ENCODE measurements around the gene ARHGAP12.
A peak's percentile ranks its signal among the peaks of the same experiment; 100 is the strongest.

ARHGAP12 gene

GRCh38 chr10:31949266-31949665 is 20.6 kb upstream of the ARHGAP12 start:
- no peak for DNase-seq (ENCODE audit: low read depth in 3 of 3)

GRCh38 chr10:31948021-31948420 is 19.4 kb upstream of the ARHGAP12 start:
- DNase-seq (ENCODE audit: low read depth in 3 of 3): no peak

GRCh38 chr10:31947144-31947926 is 18.7 kb upstream of the ARHGAP12 start:
- no peak for DNase-seq (ENCODE audit: low read depth in 3 of 3)

GRCh38 chr10:31945392-31945791 is 16.8 kb upstream of the ARHGAP12 start:
- no peak for DNase-seq (ENCODE audit: low read depth in 3 of 3)

- DNase-seq (ENCODE audit: low read depth in 3 of 3): no peak
These were observed 15.4 kb upstream of the ARHGAP12 start for GRCh38 chr10:31944071-31944433.

- DNase-seq (ENCODE audit: low read depth in 3 of 3): no peak
These were observed 14.3 kb upstream of the ARHGAP12 start for GRCh38 chr10:31942892-31943291.

- DNase-seq (ENCODE audit: low read depth in 3 of 3): no peak
These were observed 13.8 kb upstream of the ARHGAP12 start for GRCh38 chr10:31942435-31942834.

GRCh38 chr10:31940839-31941653 is 12.4 kb upstream of the ARHGAP12 start:
- DNase-seq (ENCODE audit: low read depth in 3 of 3): no peak

- DNase-seq (ENCODE audit: low read depth in 3 of 3): no peak
These were observed 11.4 kb upstream of the ARHGAP12 start for GRCh38 chr10:31939797-31940708.

- DNase-seq (ENCODE audit: low read depth in 3 of 3): no peak
These were observed 8.7 kb upstream of the ARHGAP12 start for GRCh38 chr10:31937371-31937770.

- DNase-seq (ENCODE audit: low read depth in 3 of 3): no peak
These were observed 8.3 kb upstream of the ARHGAP12 start for GRCh38 chr10:31936933-31937332.

- DNase-seq (ENCODE audit: low read depth in 3 of 3): no peak
These were observed 7.5 kb upstream of the ARHGAP12 start for GRCh38 chr10:31936086-31936485.

- no peak for DNase-seq (ENCODE audit: low read depth in 3 of 3)
These were observed 7.0 kb upstream of the ARHGAP12 start for GRCh38 chr10:31935678-31936077.

- no peak for DNase-seq (ENCODE audit: low read depth in 3 of 3)
These were observed 4.2 kb upstream of the ARHGAP12 start for GRCh38 chr10:31932838-31933237.

- DNase-seq (ENCODE audit: low read depth in 3 of 3): no peak
These were observed 2.2 kb upstream of the ARHGAP12 start for GRCh38 chr10:31930856-31931255.

GRCh38 chr10:31930023-31930751 is 1.6 kb upstream of the ARHGAP12 start:
- DNase-seq (ENCODE audit: low read depth in 3 of 3): no peak

- peak in 1 of 3 experiments; percentile 14 for DNase-seq (ENCODE audit: low read depth in 3 of 3)
These were observed 811 bp upstream of the ARHGAP12 start for GRCh38 chr10:31929261-31930022.

GRCh38 chr10:31927884-31928548 is 615 bp downstream of the ARHGAP12 start:
- peak in 2 of 3 experiments; percentile 5 to 51 for DNase-seq (ENCODE audit: low read depth in 3 of 3)

- no peak for DNase-seq (ENCODE audit: low read depth in 3 of 3)
These were observed 1.1 kb downstream of the ARHGAP12 start for GRCh38 chr10:31927565-31927883.
